ENCODE measurements around the gene HIVEP3. TPM values are rescaled to one million over a fixed set of nuclear protein-coding genes. Genes with fewer than 3 reads are reported as not detected.
"Not testable (repeated sequence)": the region's sequence is repeated elsewhere in the genome, so short reads cannot be mapped to it uniquely, and the experiment has no call there.

The HIVEP3 gene
- total RNA-seq, 1 experiment from 2014 or later = 0.55 TPM

- no peak for ATAC-seq
- H3K9me3 Mint-ChIP-seq = peaks cover 33% of the 10 kb centered on the region
- TF ChIP-seq ZNF317 (CRISPR knock-in tag; IDR thresholded peaks at IDR 0.05; ENCODE audit: borderline replicate concordance, low read depth) (no peak), ATF1 (CRISPR knock-in tag; IDR thresholded peaks at IDR 0.05) (no peak), JUN (CRISPR knock-in tag; IDR thresholded peaks at IDR 0.05) (no peak)
- H3K4me1 Mint-ChIP-seq = peaks cover 26% of the 10 kb centered on the region
- DNase-seq (ENCODE audit: low spot score) = no peak
- H3K27me3 Mint-ChIP-seq (ENCODE audit: low read depth) = no peaks in the 10 kb centered on the region; the same call in 1 of the 2 replicates
- ChIA-PET CTCF (no interaction called here), POLR2A (interaction anchor here (0.6 kb wide), 1 partner anchor 1223 kb away, joined by 6 read pairs; no protein-coding TSS in a partner anchor)
- H3K36me3 Mint-ChIP-seq = peaks cover 16% of the 10 kb centered on the region
- no peak overlapping the region for H3K4me3 Mint-ChIP-seq
- H3K27ac Mint-ChIP-seq = no peak overlapping the region
Observed at GRCh38 chr1:41953291-41953690, 34.6 kb upstream of the HIVEP3 start.

GRCh38 chr1:41952208-41952607 is 33.5 kb upstream of the HIVEP3 start:
- Mint-ChIP-seq H3K4me3 (no peak overlapping the region), H3K27me3 (ENCODE audit: low read depth) (no peaks in the 10 kb centered on the region; the same call in 1 of the 2 replicates), H3K27ac (no peak overlapping the region), H3K36me3 (peaks cover 16% of the 10 kb centered on the region), H3K4me1 (peaks cover 26% of the 10 kb centered on the region), H3K9me3 (peaks cover 36% of the 10 kb centered on the region)
- no peak for ATAC-seq
- TF ChIP-seq ZNF396 (CRISPR knock-in tag; IDR thresholded peaks at IDR 0.05; ENCODE audit: borderline replicate concordance) (no peak), ERG (CRISPR knock-in tag; IDR thresholded peaks at IDR 0.05) (no peak), AFF4 (CRISPR knock-in tag; IDR thresholded peaks at IDR 0.05; ENCODE audit: borderline replicate concordance) (no peak), RORB (CRISPR knock-in tag; IDR thresholded peaks at IDR 0.05) (no peak), ZNF512 (CRISPR knock-in tag; IDR thresholded peaks at IDR 0.05; ENCODE audit: borderline replicate concordance) (no peak), KAT7 (CRISPR knock-in tag; IDR thresholded peaks at IDR 0.05; ENCODE audit: borderline replicate concordance) (no peak), ZNF263 (CRISPR knock-in tag; IDR thresholded peaks at IDR 0.05; ENCODE audit: low read depth) (no peak), FOXJ3 (CRISPR knock-in tag; IDR thresholded peaks at IDR 0.05; ENCODE audit: borderline replicate concordance) (no peak), E2F1 (CRISPR knock-in tag; IDR thresholded peaks at IDR 0.05) (no peak), HMGA2 (CRISPR knock-in tag; IDR thresholded peaks at IDR 0.05) (no peak)
- CTCF ChIA-PET = no interaction called here
- POLR2A ChIA-PET = no interaction called here
- DNase-seq (ENCODE audit: low spot score) = no peak

- ATAC-seq; CTCF ChIA-PET; H3K27me3 Mint-ChIP-seq (ENCODE audit: low read depth); DNase-seq (ENCODE audit: low spot score); H3K4me3 Mint-ChIP-seq; POLR2A ChIA-PET; H3K27ac Mint-ChIP-seq: not testable (repeated sequence)
- peaks cover 36% of the 10 kb centered on the region for H3K9me3 Mint-ChIP-seq
- H3K4me1 Mint-ChIP-seq = peaks cover 26% of the 10 kb centered on the region
- H3K36me3 Mint-ChIP-seq = peaks cover 16% of the 10 kb centered on the region
Observed at GRCh38 chr1:41951492-41951891, 32.8 kb upstream of the HIVEP3 start.

All from WTC11 (cell line).